SK-N-MC (cell line): Measurements from ENCODE around the gene FAM3A.

ENCODE experiments used
- EZH2 ChIP-seq: fragments of 200-600 bp; sonication (generic); IDR thresholded peaks from one replicate; pipeline ENCODE4 v1.6.1; 2017; ENCODE audit warnings: antibody characterized with exemption
- FOXP2 ChIP-seq: optimal IDR thresholded peaks from 2 replicates; pipeline ENCODE3; 2011; ENCODE audit warnings: mild to moderate bottlenecking, moderate library complexity; ENCODE audit not compliant: insufficient read depth; ENCODE audit errors: extremely low read length, control extremely low read depth
- POLR2AphosphoS5 ChIP-seq: IDR thresholded peaks from 2 replicates; pipeline ENCODE4 v1.6.1; 2012; ENCODE audit warnings: mild to moderate bottlenecking, low read depth, low read length, borderline replicate concordance

GRCh38 chrX:154462396-154462795, 53.6 kb downstream of the FAM3A start:
- TF ChIP-seq POLR2AphosphoS5 (no peak), EZH2 (no peak), FOXP2 (no peak)
